Measurements from ENCODE around the gene MEX3A.
A peak's percentile ranks its signal among the peaks of the same experiment; 100 is the strongest.
"Not testable (repeated sequence)": the region's sequence is repeated elsewhere in the genome, so short reads cannot be mapped to it uniquely, and the experiment has no call there.

MEX3A gene

DNA sequence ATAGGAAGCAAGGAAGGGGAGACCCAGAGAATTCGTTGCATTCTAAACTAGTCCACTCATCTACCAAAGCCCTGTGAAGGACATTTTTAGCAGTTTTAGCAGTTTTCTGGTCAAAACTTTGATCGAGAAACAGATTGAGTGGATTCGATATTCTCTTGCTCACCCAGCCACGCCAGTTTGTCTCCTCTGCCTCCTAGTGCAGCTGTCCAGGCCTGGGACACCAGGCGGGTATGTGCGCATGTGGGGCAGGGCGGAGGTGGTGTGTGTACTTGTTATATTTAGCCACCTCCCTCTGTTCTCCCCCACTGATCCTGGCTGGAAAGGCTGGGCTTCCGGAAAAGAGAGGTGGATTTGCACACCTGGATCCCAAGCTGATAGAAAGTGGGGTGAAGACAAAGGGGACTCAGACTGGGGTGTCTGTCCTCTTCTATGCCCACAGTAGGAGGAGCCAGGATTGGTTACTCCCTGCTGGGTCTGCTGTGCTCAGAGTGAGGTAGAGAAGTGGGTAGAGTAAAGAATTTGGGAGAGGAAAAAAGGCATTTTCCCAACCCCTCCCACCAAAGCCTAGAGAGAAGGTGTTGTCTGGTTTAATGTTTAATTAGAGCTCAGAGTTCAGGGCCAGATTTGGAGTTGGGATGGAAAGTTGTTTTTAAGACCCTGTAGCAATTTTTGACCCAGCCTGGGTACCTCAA is 36.1 kb upstream of the MEX3A start:
- in situ Hi-C loops (cut with HindIII; ENCODE audit: low pct_ligation_motif_present, low sequenced_read_pairs), result no loop called here
- TF ChIP-seq, protein P1, sequence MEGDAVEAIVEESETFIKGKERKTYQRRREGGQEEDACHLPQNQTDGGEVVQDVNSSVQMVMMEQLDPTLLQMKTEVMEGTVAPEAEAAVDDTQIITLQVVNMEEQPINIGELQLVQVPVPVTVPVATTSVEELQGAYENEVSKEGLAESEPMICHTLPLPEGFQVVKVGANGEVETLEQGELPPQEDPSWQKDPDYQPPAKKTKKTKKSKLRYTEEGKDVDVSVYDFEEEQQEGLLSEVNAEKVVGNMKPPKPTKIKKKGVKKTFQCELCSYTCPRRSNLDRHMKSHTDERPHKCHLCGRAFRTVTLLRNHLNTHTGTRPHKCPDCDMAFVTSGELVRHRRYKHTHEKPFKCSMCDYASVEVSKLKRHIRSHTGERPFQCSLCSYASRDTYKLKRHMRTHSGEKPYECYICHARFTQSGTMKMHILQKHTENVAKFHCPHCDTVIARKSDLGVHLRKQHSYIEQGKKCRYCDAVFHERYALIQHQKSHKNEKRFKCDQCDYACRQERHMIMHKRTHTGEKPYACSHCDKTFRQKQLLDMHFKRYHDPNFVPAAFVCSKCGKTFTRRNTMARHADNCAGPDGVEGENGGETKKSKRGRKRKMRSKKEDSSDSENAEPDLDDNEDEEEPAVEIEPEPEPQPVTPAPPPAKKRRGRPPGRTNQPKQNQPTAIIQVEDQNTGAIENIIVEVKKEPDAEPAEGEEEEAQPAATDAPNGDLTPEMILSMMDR (IDR thresholded peaks at IDR 0.05; ENCODE audit: low read depth, low read length, missing control alignments), result no peak
- no peak for DNase-seq
- Histone ChIP-seq H3K27me3 (replicated peaks) (no peaks in the 10 kb centered on the region), H3K27ac (peak overlapping the region; percentile 74), H3K4me3 (ENCODE audit: low read depth, low read length) (peak overlapping the region; percentile 39), H3K36me3 (replicated peaks) (peaks cover 16% of the 10 kb centered on the region)

DNA sequence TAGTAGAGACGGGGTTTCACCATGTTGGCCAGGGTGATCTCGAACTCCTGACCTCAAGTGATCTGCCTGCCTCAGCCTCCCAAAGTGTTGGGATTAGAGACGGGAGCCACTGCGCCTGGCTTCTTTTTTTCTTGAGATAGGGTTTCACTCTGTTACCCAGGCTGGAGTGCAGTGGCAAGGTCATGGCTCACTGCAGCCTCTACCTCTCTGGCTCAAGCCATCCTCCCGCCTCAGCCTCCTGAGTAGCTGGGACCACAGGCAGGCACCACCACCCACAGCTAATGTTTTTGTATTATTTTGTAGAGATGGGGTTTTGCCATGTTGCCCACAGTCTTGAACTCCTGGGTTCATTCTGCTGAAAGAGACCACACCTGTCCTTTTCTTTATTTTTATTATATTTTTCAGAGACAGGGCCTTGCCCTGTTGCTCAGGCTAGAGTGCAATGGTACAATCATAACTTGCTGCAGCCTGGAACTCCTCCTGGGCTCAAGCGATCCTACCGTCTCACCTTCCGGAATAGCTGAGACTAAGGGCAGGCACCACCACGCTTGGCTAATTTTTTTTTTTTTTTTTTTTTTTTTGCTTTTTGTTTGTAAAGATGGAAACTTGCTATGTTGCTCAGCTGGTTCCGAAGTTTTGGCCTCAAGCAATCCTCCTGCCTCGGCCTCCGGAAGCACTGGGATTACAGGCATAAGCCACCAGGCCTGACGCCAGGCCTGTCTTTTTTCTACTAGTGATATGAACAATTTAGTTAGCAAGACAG is 35.3 kb upstream of the MEX3A start:
- Histone ChIP-seq H3K36me3 (replicated peaks) (peaks cover 16% of the 10 kb centered on the region), H3K27ac (peak overlapping the region; percentile 74)
- DNase-seq, result no peak

DNA sequence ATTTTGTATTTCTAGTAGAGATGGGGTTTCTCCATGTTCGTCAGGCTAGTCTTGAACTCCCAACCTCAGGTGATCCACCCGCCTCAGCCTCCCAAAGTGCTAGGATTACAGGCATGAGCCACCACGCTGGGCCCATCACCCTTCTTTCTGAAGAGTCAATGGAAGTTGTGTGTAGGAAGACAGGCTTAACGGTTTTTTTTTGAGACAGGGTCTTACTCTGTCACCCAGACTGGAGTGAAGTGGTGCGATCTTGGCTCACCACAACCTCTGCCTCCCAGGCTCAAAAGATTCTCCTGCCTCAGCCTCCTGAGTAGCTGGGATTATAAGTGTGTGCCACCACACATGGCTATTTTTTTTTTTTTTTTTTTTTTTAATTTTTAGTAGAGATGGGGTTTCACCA is 34.5 kb upstream of the MEX3A start:
- peak overlapping the region; percentile 80 for H3K27ac ChIP-seq
- DNase-seq; in situ Hi-C loops (cut with HindIII; ENCODE audit: low pct_ligation_motif_present, low sequenced_read_pairs); H3K27me3 ChIP-seq (replicated peaks): not testable (repeated sequence)
- H3K4me3 ChIP-seq (ENCODE audit: low read depth, low read length), result peak overlapping the region; percentile 100
- H3K36me3 ChIP-seq (replicated peaks), result peaks cover 16% of the 10 kb centered on the region

More for the DNA sequence above, 35.3 kb upstream of the MEX3A start:
- in situ Hi-C loops (cut with HindIII; ENCODE audit: low pct_ligation_motif_present, low sequenced_read_pairs), result no loop called here
- H3K4me3 ChIP-seq (ENCODE audit: low read depth, low read length), result peak overlapping the region; percentile 39
- H3K27me3 ChIP-seq (replicated peaks), result no peaks in the 10 kb centered on the region
- TF ChIP-seq, protein P1 (IDR thresholded peaks at IDR 0.05; ENCODE audit: low read depth, low read length, missing control alignments), result no peak

DNA sequence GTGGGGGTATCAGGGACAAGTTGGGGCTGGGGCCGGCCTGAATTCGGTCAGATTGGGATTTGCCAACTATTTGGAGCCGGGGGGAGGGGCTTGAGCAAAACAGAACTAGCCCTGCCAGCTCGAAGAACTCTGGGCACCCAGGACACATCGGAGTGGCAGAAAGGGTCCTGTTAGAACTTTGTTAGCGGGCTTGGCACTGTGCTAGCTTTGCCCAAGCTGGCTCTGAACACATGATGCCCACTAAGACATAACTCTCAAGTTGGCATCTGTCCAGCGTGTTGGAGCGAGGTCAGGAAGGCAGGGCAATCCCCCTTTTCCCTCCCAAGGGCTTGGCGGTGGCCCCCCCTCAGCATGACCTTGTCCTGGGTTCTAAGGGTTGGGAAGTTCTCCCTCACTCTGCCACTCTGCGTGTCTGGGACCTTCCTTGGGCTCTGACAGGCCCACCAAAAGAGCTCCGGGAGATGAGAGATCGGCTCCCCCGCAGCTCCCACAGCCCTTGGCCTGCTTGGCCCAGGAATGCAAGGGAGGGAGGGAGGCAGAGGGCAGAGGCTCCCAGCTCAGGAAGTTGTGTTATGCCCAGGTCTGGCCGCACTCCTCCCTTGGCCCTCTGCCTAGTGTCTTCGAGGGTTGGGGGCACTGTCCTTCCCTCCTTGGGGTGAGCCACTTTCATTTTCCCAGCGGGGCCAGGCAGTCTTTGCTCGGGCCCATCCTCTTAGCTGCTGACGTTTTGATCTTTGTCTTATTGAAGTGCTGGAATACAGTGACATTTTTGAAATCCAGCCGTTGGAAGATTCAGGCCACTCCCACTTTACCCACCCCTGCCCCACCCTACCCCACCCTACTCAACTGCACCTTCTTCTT is 33.5 kb upstream of the MEX3A start:
- no peaks in the 10 kb centered on the region for H3K27me3 ChIP-seq (replicated peaks)
- in situ Hi-C loops (cut with HindIII; ENCODE audit: low pct_ligation_motif_present, low sequenced_read_pairs), result no loop called here
- H3K36me3 ChIP-seq (replicated peaks), result peaks cover 12% of the 10 kb centered on the region
- TF ChIP-seq, protein P1 (IDR thresholded peaks at IDR 0.05; ENCODE audit: low read depth, low read length, missing control alignments), result no peak
- peak overlapping the region; percentile 80 for H3K27ac ChIP-seq
- DNase-seq, result peak; percentile 62
- H3K4me3 ChIP-seq (ENCODE audit: low read depth, low read length), result peak overlapping the region; percentile 100

DNA sequence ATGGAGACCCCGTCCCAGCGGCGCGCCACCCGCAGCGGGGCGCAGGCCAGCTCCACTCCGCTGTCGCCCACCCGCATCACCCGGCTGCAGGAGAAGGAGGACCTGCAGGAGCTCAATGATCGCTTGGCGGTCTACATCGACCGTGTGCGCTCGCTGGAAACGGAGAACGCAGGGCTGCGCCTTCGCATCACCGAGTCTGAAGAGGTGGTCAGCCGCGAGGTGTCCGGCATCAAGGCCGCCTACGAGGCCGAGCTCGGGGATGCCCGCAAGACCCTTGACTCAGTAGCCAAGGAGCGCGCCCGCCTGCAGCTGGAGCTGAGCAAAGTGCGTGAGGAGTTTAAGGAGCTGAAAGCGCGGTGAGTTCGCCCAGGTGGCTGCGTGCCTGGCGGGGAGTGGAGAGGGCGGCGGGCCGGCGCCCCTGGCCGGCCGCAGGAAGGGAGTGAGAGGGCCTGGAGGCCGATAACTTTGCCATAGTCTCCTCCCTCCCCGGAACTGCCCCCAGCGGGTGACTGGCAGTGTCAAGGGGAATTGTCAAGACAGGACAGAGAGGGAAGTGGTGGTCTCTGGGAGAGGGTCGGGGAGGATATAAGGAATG is 32.8 kb upstream of the MEX3A start:
- Histone ChIP-seq H3K36me3 (replicated peaks) (peaks cover 9% of the 10 kb centered on the region), H3K27ac (peak overlapping the region; percentile 80), H3K4me3 (ENCODE audit: low read depth, low read length) (peak overlapping the region; percentile 100), H3K27me3 (replicated peaks) (no peaks in the 10 kb centered on the region)
- DNase-seq, result no peak
- TF ChIP-seq, protein P1 (IDR thresholded peaks at IDR 0.05; ENCODE audit: low read depth, low read length, missing control alignments), result no peak
- in situ Hi-C loops (cut with HindIII; ENCODE audit: low pct_ligation_motif_present, low sequenced_read_pairs), result no loop called here
